A549 (cell line): ENCODE data around the gene FASTK.

ENCODE experiments used
- BHLHE40 ChIP-seq: IDR thresholded peaks from 2 replicates; pipeline ENCODE4 v1.6.1; 2012; ENCODE audit warnings: low read depth, low read length, inconsistent platforms
- CBX8 ChIP-seq: fragments of 200-600 bp; sonication (generic); IDR thresholded peaks from 2 replicates; pipeline ENCODE4 v1.6.1; 2016
- CTCF ChIP-seq: fragments of >200 bp; sonication (Bioruptor Twin); formaldehyde crosslinking; IDR thresholded peaks from 3 replicates; pipeline ENCODE4 v1.5.1; 2016
- EHF ChIP-seq: fragments of 250-450 bp; sonication (Bioruptor Pico); IDR thresholded peaks from 2 replicates; pipeline ENCODE4 v1.5.0; 2020; ENCODE audit warnings: mild to moderate bottlenecking
- PBX3 ChIP-seq: IDR thresholded peaks from 2 replicates; pipeline ENCODE4 v1.6.1; 2012
- RFX5 ChIP-seq: fragments of 450-650 bp; IDR thresholded peaks from 2 replicates; pipeline ENCODE4 v1.7.1; 2014; ENCODE audit warnings: antibody characterized with exemption, mild to moderate bottlenecking, moderate library complexity
- SREBF2 ChIP-seq: fragments of 450-650 bp; IDR thresholded peaks from 2 replicates; pipeline ENCODE4 v1.6.1; 2014; ENCODE audit warnings: mild to moderate bottlenecking, moderate library complexity
- TF ChIP-seq, protein P1 (sequence below): IDR thresholded peaks from 2 replicates; pipeline ENCODE4 v1.6.1; 2012
- TF ChIP-seq, protein P2 (sequence below): fragments of 250-450 bp; sonication (Bioruptor Pico); IDR thresholded peaks from 2 replicates; pipeline ENCODE4 v1.5.0; 2021; ENCODE audit warnings: mild to moderate bottlenecking, moderate library complexity, borderline replicate concordance

DNA sequence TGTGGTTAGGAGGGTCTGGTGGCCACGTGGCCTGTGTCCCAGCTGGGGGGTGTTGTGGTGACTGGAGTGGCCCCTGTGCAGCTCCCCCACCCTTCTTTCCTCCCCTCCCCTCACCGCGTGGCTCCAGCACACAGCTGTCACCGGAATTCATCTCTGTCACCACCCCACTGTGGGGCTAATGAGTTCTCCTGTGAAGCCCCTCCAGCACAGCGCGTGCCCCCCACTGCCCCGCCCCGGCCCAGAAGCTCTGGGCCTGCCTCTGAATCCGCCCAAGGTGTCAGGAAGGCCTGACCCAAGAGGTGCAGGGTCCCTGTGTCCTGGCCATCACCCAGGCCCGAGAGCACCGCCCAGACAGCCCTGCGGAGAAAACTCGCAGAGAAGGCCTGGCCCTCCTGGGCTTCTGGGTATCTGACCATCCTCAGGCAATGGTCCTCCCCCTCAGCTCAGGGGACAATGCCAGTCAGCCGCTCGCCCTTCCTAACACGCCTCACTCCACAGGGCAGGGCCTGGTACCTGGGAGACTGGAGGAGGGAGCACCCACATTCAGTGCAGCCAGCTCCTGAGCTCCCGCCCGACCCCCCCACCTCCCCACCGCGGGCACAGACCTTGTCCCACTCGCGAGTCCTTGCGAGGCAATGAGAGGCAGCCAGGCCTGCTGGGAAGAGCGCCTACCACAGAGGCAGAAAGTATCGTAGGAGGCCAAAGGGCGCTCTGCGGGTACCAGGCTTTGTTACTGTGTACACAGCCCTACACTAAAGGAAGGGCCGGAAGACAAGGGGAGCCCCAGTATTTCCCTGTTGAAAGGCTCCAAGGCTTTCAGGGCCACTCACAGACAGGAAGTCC is 48.7 kb upstream of the FASTK start:
- no peak for TF ChIP-seq CTCF
- TF ChIP-seq BHLHE40, result no peak
- TF ChIP-seq, protein P1, sequence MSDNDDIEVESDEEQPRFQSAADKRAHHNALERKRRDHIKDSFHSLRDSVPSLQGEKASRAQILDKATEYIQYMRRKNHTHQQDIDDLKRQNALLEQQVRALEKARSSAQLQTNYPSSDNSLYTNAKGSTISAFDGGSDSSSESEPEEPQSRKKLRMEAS, result no peak
- TF ChIP-seq RFX5, result no peak
- TF ChIP-seq SREBF2, result no peak
- TF ChIP-seq EHF, result no peak
- no peak for TF ChIP-seq CBX8
- TF ChIP-seq, protein P2, sequence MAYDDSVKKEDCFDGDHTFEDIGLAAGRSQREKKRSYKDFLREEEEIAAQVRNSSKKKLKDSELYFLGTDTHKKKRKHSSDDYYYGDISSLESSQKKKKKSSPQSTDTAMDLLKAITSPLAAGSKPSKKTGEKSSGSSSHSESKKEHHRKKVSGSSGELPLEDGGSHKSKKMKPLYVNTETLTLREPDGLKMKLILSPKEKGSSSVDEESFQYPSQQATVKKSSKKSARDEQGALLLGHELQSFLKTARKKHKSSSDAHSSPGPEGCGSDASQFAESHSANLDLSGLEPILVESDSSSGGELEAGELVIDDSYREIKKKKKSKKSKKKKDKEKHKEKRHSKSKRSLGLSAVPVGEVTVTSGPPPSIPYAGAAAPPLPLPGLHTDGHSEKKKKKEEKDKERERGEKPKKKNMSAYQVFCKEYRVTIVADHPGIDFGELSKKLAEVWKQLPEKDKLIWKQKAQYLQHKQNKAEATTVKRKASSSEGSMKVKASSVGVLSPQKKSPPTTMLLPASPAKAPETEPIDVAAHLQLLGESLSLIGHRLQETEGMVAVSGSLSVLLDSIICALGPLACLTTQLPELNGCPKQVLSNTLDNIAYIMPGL (CRISPR knock-in tag), result no peak
- no peak for TF ChIP-seq PBX3
